Heart left ventricle (tissue), 16 donors: ENCODE results near the gene PRR23A. TPM values are rescaled to one million over a fixed set of nuclear protein-coding genes. Genes with fewer than 3 reads are reported as not detected.
"Not testable (repeated sequence)": the region's sequence is repeated elsewhere in the genome, so short reads cannot be mapped to it uniquely, and the experiment has no call there.

Experiments used
- ATAC-seq, 4 donors: fragments of 200-7000 bp; cut with Tn5 transposase; one replicate each; pipeline ENCODE4 v1.9.1; 2020 to 2022; ENCODE audit warnings: moderate library complexity in 4 of 4, mild to moderate bottlenecking in 3 of 4, moderate number of reproducible peaks in 1 of 4
- DNase-seq, 5 donors: peaks; one replicate each; pipeline ENCODE4 v3.0.0-alpha.2; 2020
- H3K27ac ChIP-seq, 12 donors: fragments of 200-600 bp; sonication (generic) in 4 of 12; one replicate each; pipeline versions ENCODE4 v1.5.0 to v1.8.0; 2016 to 2022; ENCODE audit warnings: mild to moderate bottlenecking in 2 of 12
- H3K27me3 ChIP-seq, 9 donors: fragments of 200-600 bp; sonication (generic) in 2 of 9; one replicate each; pipeline versions ENCODE4 v1.5.1 to v1.8.0; 2016 to 2022; ENCODE audit warnings: mild to moderate bottlenecking in 3 of 9
- H3K36me3 ChIP-seq, 9 donors: fragments of 200-600 bp; sonication (generic) in 2 of 9; one replicate each; pipeline versions ENCODE4 v1.5.0 to v1.8.0; 2018 to 2022; ENCODE audit warnings: mild to moderate bottlenecking in 2 of 9
- H3K4me1 ChIP-seq, 12 donors: fragments of 200-600 bp; sonication (generic) in 4 of 12; one replicate each; pipeline versions ENCODE4 v1.5.0 to v1.8.0; 2016 to 2022; ENCODE audit warnings: mild to moderate bottlenecking in 3 of 12
- H3K4me3 ChIP-seq, 12 donors: fragments of 200-600 bp; sonication (generic) in 4 of 12; one replicate each; pipeline versions ENCODE4 v1.5.0 to v1.8.0; 2017 to 2022; ENCODE audit warnings: mild to moderate bottlenecking in 9 of 12, moderate library complexity in 4 of 12
- H3K9me3 ChIP-seq, 12 donors: fragments of 200-600 bp; sonication (generic) in 4 of 12; one replicate each; pipeline versions ENCODE4 v1.5.0 to v1.8.0; 2016 to 2022; ENCODE audit warnings: mild to moderate bottlenecking in 1 of 12
- CTCF ChIP-seq, 12 donors: fragments of 200-600 bp; sonication (generic) in 4 of 12; IDR thresholded peaks; one replicate each; pipeline versions ENCODE4 v1.5.0 to v1.8.0; 2018 to 2022; ENCODE audit warnings: antibody characterized with exemption in 12 of 12, mild to moderate bottlenecking in 5 of 12
- POLR2A ChIP-seq, 2 donors: fragments of 450-650 bp; IDR thresholded peaks; one replicate each; pipeline ENCODE4 v1.6.1; 2017; ENCODE audit warnings: antibody characterized with exemption in 2 of 2, mild to moderate bottlenecking in 2 of 2, moderate library complexity in 2 of 2
- WGBS, 4 donors: extraction: QIAGEN DNeasy Blood & Tissue Kit in 2 of 4; methylation state at CpG; one replicate each; pipeline versions ENCODE4 v1.1.5 to v1.1.7; 2013 to 2018; 5-methylcytosine and 5-hydroxymethylcytosine counted together
- intact Hi-C, 10 donors: fragments of 100-400 bp; cut with DNase I; formaldehyde crosslinking; loops; one replicate each; pipeline versions ENCODE4 v1.11.1 to v1.14.2; 2022
- polyA plus RNA-seq, 2 donors: library from polyadenylated mRNA; stranded (reverse); fragments of 200-250 nt; gene quantifications; one replicate each; pipeline ENCODE4 v1.2.3, GENCODE V29; 2013
- total RNA-seq, 9 donors: library from RNA; depleted of rRNA in 2 of 9; stranded (reverse); fragments of >200 nt in 2 of 9; fragmentation: NEBNext Ultra II Directional in 3 of 9; extraction: Animal tissue kit (Norgen Biotek cat#: 25700) in 3 of 9; gene quantifications; one replicate each; pipeline versions ENCODE4 v1.1.0 to v1.2.4, GENCODE V29; 2016 to 2023
- donor health status: ischemic (EF 13 %, LVEDD 7.1; RV severe dilation, severe dysfunction).
- donor health status: healthy with polysubstance abuse.
- donor health status: DM: no; HTN: yes; CAD: no.
- donor health status: DM: no; HTN: no; CAD: no.
- donor health status: ischemic (EF 25% LVEDD 6.9; RV normal size, moderate dysfunction).
- donor health status: ischemic (EF 25% LVEDD 5.7; RV mildly dilated, moderate dysfunction).
- donor health status: healthy.
- donor health status: DM: yes; HTN: yes; CAD: no.
- donor health status: ischemic (EF 35%, LVEDD 5.7; RV mildly dilated, moderate dysfunction).
- donor health status: nonischemic (EF 11% LVEDD 7.7; RV severe dilation, severe dysfunction).
- donor health status: DM: yes; HTN: yes; CAD: no.
- donor health status: PGD.
- donor health status: ischemic (EF 29% LVEDD 5.4; RV normal size, mild dysfunction).
- donor health status: nonischemic (EF 23%, LVEDD 6.1; RV moderate dilation, normal function).

PRR23A gene
- total and polyA plus RNA-seq, 11 donors = not detected

GRCh38 chr3:139043554-139044365, 37.7 kb upstream of the PRR23A start:
- ATAC-seq (no peak), DNase-seq (no peak)
- Histone ChIP-seq H3K36me3 (no peaks in the 10 kb centered on the region), H3K4me1 (no peaks in the 10 kb centered on the region), H3K27me3 (peaks cover 0 to 27% (median 8%) of the 10 kb centered on the region in 9 donors), H3K4me3 (no peak overlapping the region), H3K27ac (no peak overlapping the region), H3K9me3 (peaks cover 0 to 16% (median 2%) of the 10 kb centered on the region in 12 donors)
- 63 to 88% (median 73%) methylated on average over 30 to 50 of the region's 50 CpGs for WGBS, 4 donors
- TF ChIP-seq CTCF (IDR thresholded peaks at IDR 0.05) (no peak), POLR2A (IDR thresholded peaks at IDR 0.05) (no peak)
- intact Hi-C loops = no loop called here

GRCh38 chr3:139037478-139037877, 31.4 kb upstream of the PRR23A start:
- no peaks in the 10 kb centered on the region for H3K36me3 ChIP-seq
- no peak for TF ChIP-seq CTCF (IDR thresholded peaks at IDR 0.05)
- no peak for TF ChIP-seq POLR2A (IDR thresholded peaks at IDR 0.05)
- intact Hi-C loops = no loop called here

GRCh38 chr3:139032326-139033002, 26.4 kb upstream of the PRR23A start:
- Histone ChIP-seq H3K27me3 (no peaks in the 10 kb centered on the region), H3K4me3 (no peak overlapping the region), H3K27ac (no peak overlapping the region), H3K9me3 (peaks cover 0 to 25% (median 14%) of the 10 kb centered on the region in 12 donors), H3K36me3 (no peaks in the 10 kb centered on the region), H3K4me1 (no peaks in the 10 kb centered on the region)
- 47 to 76% (median 70%) methylated on average over 2 of the region's 2 CpGs for WGBS, 4 donors
- intact Hi-C loops = no loop called here
- no peak for TF ChIP-seq CTCF (IDR thresholded peaks at IDR 0.05)
- no peak for TF ChIP-seq POLR2A (IDR thresholded peaks at IDR 0.05)
- ATAC-seq (no peak), DNase-seq (no peak)

More at GRCh38 chr3:139037478-139037877, 31.4 kb upstream of the PRR23A start:
- H3K4me1 ChIP-seq = no peaks in the 10 kb centered on the region
- DNase-seq (no peak), ATAC-seq (no peak)
- H3K27me3 ChIP-seq = peaks cover 0 to 11% (median 0%) of the 10 kb centered on the region in 9 donors
- H3K4me3 ChIP-seq = no peak overlapping the region
- H3K27ac ChIP-seq = no peak overlapping the region
- peaks cover 0 to under 1% (median 0%) of the 10 kb centered on the region in 12 donors for H3K9me3 ChIP-seq
- WGBS, 4 donors = 61 to 73% (median 67%) methylated on average over 6 of the region's 6 CpGs

GRCh38 chr3:139030576-139030975, 24.5 kb upstream of the PRR23A start:
- H3K36me3 ChIP-seq, H3K4me1 ChIP-seq, intact Hi-C loops, ATAC-seq, H3K27ac ChIP-seq, DNase-seq, H3K4me3 ChIP-seq, H3K27me3 ChIP-seq: not testable (repeated sequence)
- H3K9me3 ChIP-seq = peaks cover 0 to 28% (median 14%) of the 10 kb centered on the region in 12 donors
